ENCODE results near the gene IRF9. TPM values are rescaled to one million over a fixed set of nuclear protein-coding genes. Genes with fewer than 3 reads are reported as not detected.

Gene IRF9
- total RNA-seq, 6 donors from 2014 or later: 78.2 to 192 (median 107) TPM

- peak overlapping the region in 1 of 4 donors; percentile 95 for H3K27ac ChIP-seq
- ATAC-seq (ENCODE audit: low FRiP score in 2 of 2) (no peak), DNase-seq (no peak)
- H3K4me1 ChIP-seq: peaks cover 35 to 55% (median 41%) of the 10 kb centered on the region in 4 donors
- no peaks in the 10 kb centered on the region for H3K9me3 ChIP-seq
- TF ChIP-seq CTCF (IDR thresholded peaks at IDR 0.05): no peak
- no peak for TF ChIP-seq POLR2A (IDR thresholded peaks at IDR 0.05)
- TF ChIP-seq POLR2AphosphoS5 (IDR thresholded peaks at IDR 0.05): no peak
- no peak for TF ChIP-seq EP300 (IDR thresholded peaks at IDR 0.05)
- no peak overlapping the region for H3K4me3 ChIP-seq
- peaks cover 8 to 20% (median 13%) of the 10 kb centered on the region in 4 donors for H3K36me3 ChIP-seq
- WGBS, 2 donors: 88 to 100% methylated on average over 1 of the region's 1 CpG
- H3K27me3 ChIP-seq: no peaks in the 10 kb centered on the region
Measured at GRCh38 chr14:24144451-24144850, 16.6 kb upstream of the IRF9 start.

GRCh38 chr14:24145219-24145618 is 15.8 kb upstream of the IRF9 start:
- TF ChIP-seq POLR2A (IDR thresholded peaks at IDR 0.05) (no peak), POLR2AphosphoS5 (IDR thresholded peaks at IDR 0.05) (no peak), CTCF (IDR thresholded peaks at IDR 0.05) (no peak), EP300 (IDR thresholded peaks at IDR 0.05) (no peak)
- H3K27ac ChIP-seq: peak overlapping the region; percentile 87 to 96 (median 92)

GRCh38 chr14:24145690-24146452 is 15.2 kb upstream of the IRF9 start:
- peak overlapping the region; percentile 87 to 96 (median 92) for H3K27ac ChIP-seq
- H3K9me3 ChIP-seq: no peaks in the 10 kb centered on the region
- peaks cover 26 to 47% (median 29%) of the 10 kb centered on the region in 4 donors for H3K4me1 ChIP-seq
- H3K36me3 ChIP-seq: peaks cover 21 to 32% (median 25%) of the 10 kb centered on the region in 4 donors
- H3K27me3 ChIP-seq: no peaks in the 10 kb centered on the region
- ATAC-seq (ENCODE audit: low FRiP score in 2 of 2) (no peak), DNase-seq (no peak)
- WGBS, 2 donors: 7 to 11% methylated on average over 7 to 9 of the region's 9 CpGs
- H3K4me3 ChIP-seq: peak overlapping the region; percentile 43 to 99 (median 93)
- TF ChIP-seq EP300 (IDR thresholded peaks at IDR 0.05) (no peak), POLR2A (IDR thresholded peaks at IDR 0.05) (no peak), CTCF (IDR thresholded peaks at IDR 0.05) (no peak)

More at GRCh38 chr14:24145219-24145618, 15.8 kb upstream of the IRF9 start:
- peaks cover 14 to 25% (median 19%) of the 10 kb centered on the region in 4 donors for H3K36me3 ChIP-seq
- peaks cover 28 to 53% (median 35%) of the 10 kb centered on the region in 4 donors for H3K4me1 ChIP-seq
- H3K9me3 ChIP-seq: no peaks in the 10 kb centered on the region
- WGBS, 2 donors: 94 to 100% methylated on average over 2 of the region's 2 CpGs
- peak overlapping the region in 1 of 4 donors; percentile 92 for H3K4me3 ChIP-seq
- DNase-seq (no peak), ATAC-seq (ENCODE audit: low FRiP score in 2 of 2) (no peak)
- H3K27me3 ChIP-seq: no peaks in the 10 kb centered on the region

- H3K4me1 ChIP-seq: peaks cover 26 to 45% (median 29%) of the 10 kb centered on the region in 4 donors
Measured at GRCh38 chr14:24146453-24146977, 14.6 kb upstream of the IRF9 start, which contains the start of gene PSME2. PSME2 (minus strand) TSS chr14:24146610; CDS start chr14:24146581, 29 bp downstream.

More at GRCh38 chr14:24146453-24146977, 14.6 kb upstream of the IRF9 start, which contains the start of gene PSME2:
- Histone ChIP-seq H3K36me3 (peaks cover 24 to 38% (median 31%) of the 10 kb centered on the region in 4 donors), H3K27me3 (no peaks in the 10 kb centered on the region), H3K9me3 (no peaks in the 10 kb centered on the region), H3K27ac (peak within 1 kb of the TSS; percentile 87 to 96 (median 92)), H3K4me3 (peak within 1 kb of the TSS; percentile 67 to 99 (median 93))
- TF ChIP-seq POLR2A (IDR thresholded peaks at IDR 0.05): peak in 2 of 4 donors; percentile 41 to 54
- no peak for TF ChIP-seq EP300 (IDR thresholded peaks at IDR 0.05)
- peak; percentile 64 to 67 for TF ChIP-seq POLR2AphosphoS5 (IDR thresholded peaks at IDR 0.05)
- TF ChIP-seq CTCF (IDR thresholded peaks at IDR 0.05): no peak
- WGBS, 2 donors: 0 to 1% methylated on average over 16 to 24 of the region's 25 CpGs
- DNase-seq: peak; percentile 91 to 99
- ATAC-seq (ENCODE audit: low FRiP score in 2 of 2): peak; percentile 93 to 95
